ENCODE measurements around the gene SLC6A19.

GRCh38 chr5:1156754-1157460, 44.5 kb upstream of the SLC6A19 start:
- TF ChIP-seq EZH2phosphoT487 (IDR thresholded peaks at IDR 0.05; ENCODE audit: low read depth) (no peak), CTCF (IDR thresholded peaks at IDR 0.05; ENCODE audit: low read depth, low read length) (no peak)

Measured in OCI-LY3 (cell line).